Stimulated activated CD8-positive, alpha-beta memory T cell treated with anti-CD3 and anti-CD28 coated beads, Interleukin-12 subunit alpha, Interleukin-12 subunit beta, amount 100 ng/mL, for 1 hour (primary cell): ENCODE data around the gene ANKLE1.

Source experiments
- DNase-seq: peaks from one replicate; pipeline ENCODE4 v3.0.0-alpha.2; 2020; ENCODE audit warnings: low read depth

The ANKLE1 gene

GRCh38 chr19:17281391-17282304 is at the start of gene ANKLE1:
Gene ANKLE1 (plus strand): TSS chr19:17281901. CDS start chr19:17281921, 20 bp downstream.
- no peak for DNase-seq

GRCh38 chr19:17232258-17232657 is 49.4 kb upstream of the ANKLE1 start:
- DNase-seq: no peak

- DNase-seq: no peak
Observed at GRCh38 chr19:17234911-17235299, 46.8 kb upstream of the ANKLE1 start.

- DNase-seq: peak; percentile 60
Observed at GRCh38 chr19:17235300-17235970, 46.3 kb upstream of the ANKLE1 start.

- no peak for DNase-seq
Observed at GRCh38 chr19:17235971-17236777, 45.5 kb upstream of the ANKLE1 start.

- DNase-seq: no peak
Observed at GRCh38 chr19:17236811-17237543, 44.7 kb upstream of the ANKLE1 start.

- no peak for DNase-seq
Observed at GRCh38 chr19:17237747-17238706, 43.7 kb upstream of the ANKLE1 start.

GRCh38 chr19:17240062-17240752 is 41.5 kb upstream of the ANKLE1 start:
- DNase-seq: no peak

- DNase-seq: no peak
Observed at GRCh38 chr19:17240826-17241399, 40.8 kb upstream of the ANKLE1 start.

- no peak for DNase-seq
Observed at GRCh38 chr19:17242431-17243208, 39.1 kb upstream of the ANKLE1 start.

GRCh38 chr19:17243211-17243829 is 38.4 kb upstream of the ANKLE1 start:
- DNase-seq: no peak

- DNase-seq: no peak
Observed at GRCh38 chr19:17243830-17244617, 37.7 kb upstream of the ANKLE1 start.

GRCh38 chr19:17244618-17245534 is 36.8 kb upstream of the ANKLE1 start:
- no peak for DNase-seq

- no peak for DNase-seq
Observed at GRCh38 chr19:17245535-17245984, 36.1 kb upstream of the ANKLE1 start, which contains the start of gene NR2F6. Gene NR2F6 (minus strand): TSS chr19:17245919. CDS start chr19:17245220, 699 bp downstream.

- no peak for DNase-seq
Observed at GRCh38 chr19:17246681-17247425, 34.8 kb upstream of the ANKLE1 start.
